GM12801 (cell line): Measurements from ENCODE around the gene SPEF2.

Experiments
- TF ChIP-seq, protein P1 (sequence below): IDR thresholded peaks from one replicate; pipeline ENCODE4 v1.5.1; 2011; ENCODE audit warnings: control low read depth; ENCODE audit not compliant: insufficient read length; ENCODE audit errors: extremely low read depth

The SPEF2 gene

DNA sequence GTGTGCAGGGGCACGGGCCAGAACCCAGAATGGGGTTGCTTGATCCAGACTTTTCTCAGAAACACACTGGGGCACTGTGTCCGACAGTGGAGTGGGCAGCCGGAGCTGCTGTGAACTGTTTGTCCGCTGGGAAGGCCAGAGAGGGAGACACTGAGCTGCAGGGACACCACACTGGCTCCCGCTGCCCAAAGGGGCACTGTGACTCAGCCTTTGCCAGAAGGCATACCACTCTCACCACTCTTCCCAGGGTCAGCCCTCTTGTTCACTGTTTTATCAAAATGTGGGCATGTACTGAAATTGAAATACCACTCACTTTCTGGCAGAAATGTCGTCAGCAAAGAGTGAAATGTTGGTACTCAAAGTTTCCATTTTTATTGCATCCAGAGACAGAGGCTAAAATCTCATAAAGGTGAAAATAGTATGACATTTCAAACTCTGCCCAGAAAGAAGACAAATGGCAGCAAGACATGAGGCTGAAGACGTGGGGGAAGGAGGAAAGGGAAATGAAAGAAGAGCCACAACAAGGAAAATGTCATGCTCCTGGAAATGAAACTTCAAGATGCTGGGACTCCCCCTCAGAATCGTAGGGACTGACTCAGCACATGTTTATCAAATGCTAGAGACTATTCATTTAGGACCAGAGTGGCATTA is 234.5 kb downstream of the SPEF2 start:
- TF ChIP-seq, protein P1, sequence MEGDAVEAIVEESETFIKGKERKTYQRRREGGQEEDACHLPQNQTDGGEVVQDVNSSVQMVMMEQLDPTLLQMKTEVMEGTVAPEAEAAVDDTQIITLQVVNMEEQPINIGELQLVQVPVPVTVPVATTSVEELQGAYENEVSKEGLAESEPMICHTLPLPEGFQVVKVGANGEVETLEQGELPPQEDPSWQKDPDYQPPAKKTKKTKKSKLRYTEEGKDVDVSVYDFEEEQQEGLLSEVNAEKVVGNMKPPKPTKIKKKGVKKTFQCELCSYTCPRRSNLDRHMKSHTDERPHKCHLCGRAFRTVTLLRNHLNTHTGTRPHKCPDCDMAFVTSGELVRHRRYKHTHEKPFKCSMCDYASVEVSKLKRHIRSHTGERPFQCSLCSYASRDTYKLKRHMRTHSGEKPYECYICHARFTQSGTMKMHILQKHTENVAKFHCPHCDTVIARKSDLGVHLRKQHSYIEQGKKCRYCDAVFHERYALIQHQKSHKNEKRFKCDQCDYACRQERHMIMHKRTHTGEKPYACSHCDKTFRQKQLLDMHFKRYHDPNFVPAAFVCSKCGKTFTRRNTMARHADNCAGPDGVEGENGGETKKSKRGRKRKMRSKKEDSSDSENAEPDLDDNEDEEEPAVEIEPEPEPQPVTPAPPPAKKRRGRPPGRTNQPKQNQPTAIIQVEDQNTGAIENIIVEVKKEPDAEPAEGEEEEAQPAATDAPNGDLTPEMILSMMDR, result no peak

DNA sequence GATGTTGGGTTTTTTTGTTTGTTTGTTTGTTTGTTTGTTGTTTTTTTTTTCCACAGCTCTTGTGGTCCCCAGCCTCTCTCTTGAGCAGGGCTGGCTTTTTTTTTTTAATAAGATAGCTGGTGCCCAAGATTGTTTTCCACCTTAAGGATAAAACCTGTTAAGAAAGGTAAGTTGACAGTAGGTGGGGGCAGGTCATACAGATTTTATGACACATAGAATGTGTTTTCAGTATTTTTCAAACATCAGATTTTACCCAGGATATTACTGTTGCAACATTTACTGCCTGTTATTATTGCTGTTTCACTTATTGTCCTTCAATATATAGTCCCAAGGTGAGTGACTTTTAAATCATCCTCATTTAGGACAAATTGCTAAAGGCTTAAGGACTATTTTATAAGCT is 235.1 kb downstream of the SPEF2 start:
- TF ChIP-seq, protein P1, result no peak

DNA sequence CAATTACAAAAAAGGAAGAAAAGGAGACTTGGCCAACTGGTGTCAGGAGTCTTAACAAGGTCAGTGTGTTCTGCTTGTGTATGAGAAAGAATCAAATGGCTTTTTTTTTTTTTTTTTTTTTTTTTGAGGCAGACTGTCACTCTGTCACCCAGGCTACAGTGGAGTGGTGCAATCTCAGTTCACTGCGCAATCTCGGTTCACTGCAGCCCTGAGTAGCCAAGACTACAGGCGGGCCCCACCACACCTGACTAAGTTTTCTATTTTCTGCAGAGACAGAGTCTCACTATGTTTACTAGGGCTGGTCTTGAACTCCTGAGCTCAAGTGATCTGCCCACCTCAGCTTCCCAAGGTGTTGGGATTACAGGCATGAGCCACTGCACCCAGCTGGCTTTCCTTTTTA is 236.0 kb downstream of the SPEF2 start:
- TF ChIP-seq, protein P1, result no peak

DNA sequence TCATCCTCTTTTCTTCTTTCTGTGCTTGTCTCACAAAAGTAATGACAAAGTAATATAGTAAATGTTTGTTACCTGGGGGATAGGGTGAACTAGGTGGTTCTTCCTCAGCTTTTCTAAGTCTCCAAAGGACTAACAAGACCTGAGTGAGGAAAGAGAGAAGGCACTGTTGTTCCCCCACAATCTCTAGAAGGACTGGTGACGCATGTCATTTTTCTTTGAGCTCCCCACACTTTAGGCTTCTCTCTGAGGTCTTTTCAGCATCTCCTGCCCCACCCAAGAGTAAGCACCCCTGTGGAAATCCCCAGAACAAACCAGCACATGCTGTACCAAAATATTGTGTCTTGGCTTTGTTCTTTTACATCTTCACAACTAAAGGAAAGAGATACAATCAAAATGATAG is 236.6 kb downstream of the SPEF2 start:
- TF ChIP-seq, protein P1, result no peak

DNA sequence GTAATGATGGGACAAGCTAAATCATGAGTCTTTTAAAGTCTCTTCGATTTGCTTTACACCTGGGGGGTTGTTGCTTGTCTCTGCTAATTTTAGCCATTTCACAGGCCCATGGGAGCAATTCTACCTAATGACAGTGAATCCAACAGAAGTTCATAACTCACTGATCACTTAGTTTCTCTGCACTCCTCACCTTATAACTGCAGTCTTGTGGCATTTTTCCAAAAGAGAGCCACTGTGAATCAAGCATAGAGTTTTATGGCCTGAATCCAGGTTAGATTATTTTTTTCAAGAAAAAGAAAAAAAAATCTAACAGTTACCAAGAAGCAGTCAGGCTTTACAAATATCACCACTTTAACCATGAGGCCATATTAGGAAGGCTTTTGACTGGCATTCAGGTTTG is 237.5 kb downstream of the SPEF2 start:
- TF ChIP-seq, protein P1, result no peak

DNA sequence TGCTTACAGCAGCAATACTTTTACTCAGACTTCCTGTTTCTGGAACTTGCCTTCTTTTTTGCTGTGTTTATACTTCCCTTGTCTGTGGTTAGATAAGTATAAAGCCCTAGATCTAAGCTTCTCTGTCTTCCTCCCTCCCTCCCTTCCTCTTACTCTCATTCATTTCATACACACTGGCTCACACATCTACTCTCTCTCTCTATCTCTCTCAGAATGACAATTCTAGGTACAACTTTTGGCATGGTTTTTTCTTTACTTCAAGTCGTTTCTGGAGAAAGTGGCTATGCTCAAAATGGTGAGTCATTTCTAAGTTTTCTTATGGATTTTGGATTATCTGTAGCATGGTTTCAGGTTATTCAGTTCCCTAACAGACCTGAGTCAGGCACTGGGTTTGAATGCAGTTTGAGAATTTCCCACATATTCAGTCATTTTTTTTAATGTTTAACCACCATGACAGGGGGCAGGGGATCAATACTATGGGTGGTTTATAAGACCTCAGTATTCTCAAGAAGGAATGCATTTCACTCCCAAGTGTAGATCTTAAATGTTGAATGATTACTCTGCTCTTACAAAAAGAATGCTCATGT is 239.2 kb downstream of the SPEF2 start, which contains the start of gene IL7R:
TSS of gene IL7R (plus strand) at position 127 of the 587 bp plus-strand sequence. CDS start at position 214, 87 bp downstream.
- TF ChIP-seq, protein P1, result no peak

DNA sequence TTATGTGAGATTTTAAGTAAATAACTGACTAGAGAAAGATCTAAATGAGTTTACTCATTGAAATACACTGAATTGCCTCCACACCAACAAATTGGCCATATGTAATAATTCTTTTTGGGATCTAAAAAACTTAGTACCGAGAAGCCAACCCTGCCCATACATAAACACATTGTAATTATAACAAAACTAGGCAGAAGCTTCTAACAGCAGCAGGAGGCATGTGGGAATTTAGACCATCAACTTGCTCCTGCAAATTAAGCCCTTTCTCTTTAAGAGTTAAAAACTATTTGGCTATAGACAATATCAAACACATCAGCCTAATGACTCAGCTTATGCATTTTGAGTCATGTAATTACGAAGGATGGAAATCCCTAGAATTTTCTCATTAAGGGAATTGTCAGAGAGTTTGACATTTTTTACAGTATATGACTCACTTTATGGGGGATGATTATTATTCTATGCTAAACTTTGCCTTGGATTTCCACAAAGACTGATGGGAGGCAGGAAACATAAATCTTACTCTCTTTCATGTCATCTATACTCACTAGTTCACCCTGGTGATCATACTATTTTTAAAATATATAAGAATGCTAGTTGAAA is 240.0 kb downstream of the SPEF2 start:
- TF ChIP-seq, protein P1, result no peak
